ACC112 (cell line): ENCODE results near the gene OSTN.
"Not testable (repeated sequence)": the region's sequence is repeated elsewhere in the genome, so short reads cannot be mapped to it uniquely, and the experiment has no call there.

Experiments used
- H2AFZ ChIP-seq: fragments of 200-600 bp; sonication (generic); one replicate; pipeline ENCODE4 v1.6.0; 2017; ENCODE audit warnings: antibody characterized with exemption, low read length; ENCODE audit not compliant: unreplicated experiment
- H3K27ac ChIP-seq: fragments of 200-600 bp; sonication (generic); 2 replicates; pipeline ENCODE4 v1.5.1; 2014; ENCODE audit warnings: low read depth, mild to moderate bottlenecking, antibody characterized with exemption, low read length, moderate library complexity
- H3K27me3 ChIP-seq: fragments of 200-600 bp; sonication (generic); 2 replicates; pipeline ENCODE4 v1.6.1; 2014; ENCODE audit warnings: mild to moderate bottlenecking, antibody characterized with exemption, low read length, moderate library complexity, mixed read lengths; ENCODE audit not compliant: insufficient read depth
- H3K36me3 ChIP-seq: fragments of 200-600 bp; sonication (generic); 2 replicates; pipeline ENCODE4 v1.6.1; 2016; ENCODE audit warnings: mild to moderate bottlenecking, antibody characterized with exemption, low read length, moderate library complexity, mixed read lengths; ENCODE audit not compliant: insufficient read depth
- H3K4me1 ChIP-seq: fragments of 200-600 bp; sonication (generic); one replicate; pipeline ENCODE4 v1.6.1; 2016; ENCODE audit warnings: low read length, mixed read lengths; ENCODE audit not compliant: insufficient read depth, unreplicated experiment, control insufficient read depth
- H3K4me3 ChIP-seq: fragments of 200-600 bp; sonication (generic); 2 replicates; pipeline ENCODE4 v1.5.1; 2014; ENCODE audit warnings: mild to moderate bottlenecking, low read depth, low read length
- H3K79me2 ChIP-seq: fragments of 200-600 bp; sonication (generic); one replicate; pipeline ENCODE4 v1.6.0; 2016; ENCODE audit warnings: low read length; ENCODE audit not compliant: control insufficient read depth, unreplicated experiment, insufficient read depth

OSTN gene

GRCh38 chr3:191227541-191227940, 28.5 kb downstream of the OSTN start:
- no peaks in the 10 kb centered on the region for H3K36me3 ChIP-seq
- no peaks in the 10 kb centered on the region for H3K27me3 ChIP-seq
- H3K79me2 ChIP-seq, result no peaks in the 10 kb centered on the region
- H3K4me3 ChIP-seq, result no peak overlapping the region
- no peaks in the 10 kb centered on the region for H3K4me1 ChIP-seq
- no peak overlapping the region for H2AFZ ChIP-seq
- H3K27ac ChIP-seq, result no peak overlapping the region

DNA sequence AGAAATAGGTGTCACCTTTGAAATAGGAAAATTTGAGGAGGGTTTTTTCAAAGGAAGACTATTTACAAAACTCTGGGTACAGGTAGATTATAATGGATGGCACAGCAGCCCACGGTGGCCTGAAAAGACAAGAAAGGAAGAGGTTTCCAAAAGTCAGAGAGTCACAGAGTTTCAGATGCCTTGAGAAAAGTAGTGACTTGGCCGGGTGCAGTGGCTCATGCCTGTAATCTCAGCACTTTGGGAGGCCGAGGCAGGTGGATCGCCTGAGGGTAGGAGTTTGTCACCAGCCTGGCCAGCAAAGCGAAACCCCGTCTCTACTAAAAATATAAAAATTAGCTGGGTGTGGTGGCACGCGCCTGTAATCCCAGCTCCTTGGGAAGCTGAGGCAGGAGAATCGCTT, 35.2 kb downstream of the OSTN start:
- no peak overlapping the region for H2AFZ ChIP-seq
- no peak overlapping the region for H3K27ac ChIP-seq
- H3K4me1 ChIP-seq, result peaks cover 45% of the 10 kb centered on the region
- no peaks in the 10 kb centered on the region for H3K36me3 ChIP-seq
- H3K4me3 ChIP-seq, result no peak overlapping the region
- no peaks in the 10 kb centered on the region for H3K79me2 ChIP-seq
- H3K27me3 ChIP-seq, result no peaks in the 10 kb centered on the region

DNA sequence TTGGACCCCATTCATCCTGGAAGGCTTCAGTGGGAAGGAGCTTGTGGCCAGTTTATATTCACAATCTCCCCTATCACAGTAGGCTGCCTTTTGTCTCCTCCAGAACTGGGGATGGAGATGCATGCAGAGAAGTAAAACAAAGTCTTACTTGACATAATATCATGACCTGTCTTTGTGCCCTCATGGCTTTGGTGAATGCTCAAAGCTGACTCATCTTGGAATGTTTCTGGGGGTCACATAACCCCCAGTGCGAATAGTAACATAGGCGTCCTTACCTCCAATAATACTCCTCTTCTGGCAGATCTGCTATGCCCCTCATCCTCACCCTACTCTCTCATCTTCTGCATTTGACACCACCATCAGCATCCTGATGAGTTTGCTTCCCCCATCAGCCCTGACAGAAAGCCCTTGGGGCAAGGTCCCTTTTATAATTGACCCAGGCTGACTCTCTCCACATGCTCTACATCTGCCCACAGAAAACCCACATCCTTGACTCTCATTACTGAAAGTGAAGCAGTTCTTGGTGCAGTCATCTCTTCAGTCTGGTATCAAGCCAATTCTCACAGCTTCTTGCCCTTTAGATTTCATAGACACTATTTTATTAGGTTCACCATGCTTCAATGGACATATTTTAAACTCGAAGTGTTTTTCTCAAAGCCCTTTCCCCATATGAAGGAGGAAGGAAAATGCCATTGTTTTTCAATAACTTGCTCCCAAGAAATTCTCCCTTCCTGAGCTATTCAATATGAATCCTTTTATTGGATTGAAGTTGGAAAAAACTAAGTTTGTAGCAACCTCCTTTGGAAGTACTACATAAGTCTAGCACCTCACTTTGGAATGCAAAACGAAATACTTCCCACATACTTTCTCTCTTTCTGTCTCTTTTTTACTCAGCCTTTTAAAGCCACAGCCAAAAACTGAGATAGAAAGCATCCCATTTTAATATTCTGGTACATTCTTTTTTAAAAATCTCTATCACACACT, 36.6 kb downstream of the OSTN start:
- Histone ChIP-seq H3K27ac (peak overlapping the region; percentile 74), H3K79me2 (no peaks in the 10 kb centered on the region), H3K4me1 (peaks cover 49% of the 10 kb centered on the region), H2AFZ (peak overlapping the region; percentile 80), H3K36me3 (no peaks in the 10 kb centered on the region), H3K27me3 (no peaks in the 10 kb centered on the region), H3K4me3 (peak overlapping the region; percentile 57)

GRCh38 chr3:191236646-191237045, 37.6 kb downstream of the OSTN start:
- H3K4me3 ChIP-seq, result 0 out of 2 replicates have a peak overlapping the region, but pooled peaks have one; percentile 57
- peak overlapping the region; percentile 80 for H2AFZ ChIP-seq
- no peaks in the 10 kb centered on the region for H3K36me3 ChIP-seq
- H3K79me2 ChIP-seq, result no peaks in the 10 kb centered on the region
- H3K4me1 ChIP-seq, result peaks cover 49% of the 10 kb centered on the region
- peak overlapping the region; percentile 74 for H3K27ac ChIP-seq
- no peaks in the 10 kb centered on the region for H3K27me3 ChIP-seq

GRCh38 chr3:191237047-191237882, 38.2 kb downstream of the OSTN start:
- no peaks in the 10 kb centered on the region for H3K36me3 ChIP-seq
- H2AFZ ChIP-seq, result peak overlapping the region; percentile 80
- H3K27ac ChIP-seq, result peak overlapping the region; percentile 74
- no peaks in the 10 kb centered on the region for H3K79me2 ChIP-seq
- no peak overlapping the region for H3K4me3 ChIP-seq
- no peaks in the 10 kb centered on the region for H3K27me3 ChIP-seq
- H3K4me1 ChIP-seq, result peaks cover 49% of the 10 kb centered on the region

DNA sequence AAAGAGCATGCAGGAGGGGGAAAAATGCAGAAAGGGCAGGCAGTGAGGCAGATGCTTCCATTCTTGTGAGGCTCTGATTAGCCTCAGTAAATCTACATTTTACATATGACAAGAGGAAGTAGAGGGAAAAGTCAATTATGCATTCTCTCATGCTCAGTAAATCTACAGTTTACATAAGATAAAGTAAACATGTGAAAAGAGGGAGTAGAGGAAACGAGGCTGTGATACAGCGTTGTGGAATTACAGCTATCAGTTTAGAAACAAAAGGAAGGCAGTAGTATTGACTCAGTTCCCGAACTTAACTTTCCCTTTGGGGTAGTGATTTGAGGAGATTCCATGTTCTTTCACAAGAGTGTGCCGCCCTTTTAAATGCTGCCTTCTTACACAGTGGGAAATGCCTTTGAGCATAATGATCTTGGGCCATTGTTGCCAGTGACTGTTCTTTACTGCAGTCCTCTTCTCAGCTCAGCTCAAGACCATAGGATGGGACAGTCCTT, 39.3 kb downstream of the OSTN start:
- Histone ChIP-seq H3K4me3 (peak overlapping the region; percentile 41), H3K27ac (peak overlapping the region; percentile 65), H2AFZ (peak overlapping the region; percentile 76), H3K36me3 (no peaks in the 10 kb centered on the region), H3K27me3 (no peaks in the 10 kb centered on the region), H3K4me1 (peaks cover 49% of the 10 kb centered on the region), H3K79me2 (no peaks in the 10 kb centered on the region)

DNA sequence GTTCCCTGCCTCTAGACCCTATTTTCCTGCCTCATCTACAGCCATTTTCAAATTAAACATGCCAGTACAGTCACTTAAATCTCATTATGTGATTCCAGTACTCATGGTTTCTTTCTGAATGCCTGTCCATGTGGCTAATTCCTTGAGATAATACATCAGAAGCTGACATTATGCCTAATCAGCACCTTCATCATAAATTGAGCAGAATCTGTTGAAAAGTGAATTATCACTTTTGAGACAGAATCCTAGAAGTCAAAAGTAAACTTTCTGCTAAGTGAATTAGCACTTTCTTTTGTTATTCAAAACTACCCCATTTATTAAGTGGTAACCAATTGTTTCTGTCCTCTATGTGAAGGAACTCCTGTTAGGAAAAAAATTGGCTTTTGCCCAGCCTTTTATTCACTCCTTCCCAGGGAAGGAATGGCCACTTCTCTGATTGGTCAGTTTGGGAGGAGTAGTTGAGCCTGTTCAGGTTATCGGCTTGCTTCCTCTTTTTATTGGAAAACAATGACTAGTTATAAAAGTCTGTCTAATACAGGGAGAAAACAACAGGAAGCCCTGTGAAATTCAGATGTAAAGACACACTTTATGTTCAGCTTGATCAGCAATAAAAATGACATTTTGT, 40.5 kb downstream of the OSTN start:
- Histone ChIP-seq H3K36me3 (no peaks in the 10 kb centered on the region), H3K27me3 (no peaks in the 10 kb centered on the region), H3K4me1 (peaks cover 49% of the 10 kb centered on the region), H3K79me2 (no peaks in the 10 kb centered on the region), H2AFZ (peak overlapping the region; percentile 76), H3K4me3 (no peak overlapping the region), H3K27ac (peak overlapping the region; percentile 65)

DNA sequence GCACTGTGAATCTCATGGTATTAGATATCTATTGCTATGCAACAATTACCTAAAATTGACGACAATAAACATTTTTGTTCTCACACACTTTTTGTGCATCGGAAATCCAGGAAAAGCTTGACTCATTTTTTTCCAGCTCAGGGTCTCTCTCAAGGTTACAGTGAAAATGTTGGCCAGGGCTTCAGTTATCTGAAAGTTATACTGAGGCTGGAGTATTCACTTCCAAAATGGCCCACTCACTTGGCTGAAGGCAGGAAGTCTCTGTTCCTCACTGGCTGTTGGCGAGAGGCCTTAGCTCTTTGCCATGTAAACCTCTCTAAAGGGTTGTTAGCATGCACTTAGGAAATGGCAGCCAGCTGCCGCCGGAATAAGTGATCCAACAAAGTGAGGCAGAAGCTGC, 41.4 kb downstream of the OSTN start:
- Histone ChIP-seq H3K4me1 (peaks cover 41% of the 10 kb centered on the region), H3K4me3 (no peak overlapping the region), H3K79me2 (no peaks in the 10 kb centered on the region), H3K36me3 (no peaks in the 10 kb centered on the region), H3K27ac (no peak overlapping the region), H3K27me3 (no peaks in the 10 kb centered on the region), H2AFZ (peak overlapping the region; percentile 70)

- Histone ChIP-seq H3K4me1 (peaks cover 7% of the 10 kb centered on the region), H3K36me3 (no peaks in the 10 kb centered on the region)
Observed at GRCh38 chr3:191244242-191244867, 45.3 kb downstream of the OSTN start.

GRCh38 chr3:191246034-191246433, 47.0 kb downstream of the OSTN start:
- not testable (repeated sequence) for H3K79me2 ChIP-seq, H2AFZ ChIP-seq, H3K27me3 ChIP-seq, H3K4me3 ChIP-seq, H3K27ac ChIP-seq, H3K36me3 ChIP-seq, H3K4me1 ChIP-seq

More at GRCh38 chr3:191244242-191244867, 45.3 kb downstream of the OSTN start:
- no peaks in the 10 kb centered on the region for H3K79me2 ChIP-seq
- peak overlapping the region; percentile 99 for H2AFZ ChIP-seq
- H3K27me3 ChIP-seq, result no peaks in the 10 kb centered on the region
- H3K27ac ChIP-seq, result no peak overlapping the region
- H3K4me3 ChIP-seq, result no peak overlapping the region
